ENCODE results near the gene SLC14A1.

Gene SLC14A1

DNA sequence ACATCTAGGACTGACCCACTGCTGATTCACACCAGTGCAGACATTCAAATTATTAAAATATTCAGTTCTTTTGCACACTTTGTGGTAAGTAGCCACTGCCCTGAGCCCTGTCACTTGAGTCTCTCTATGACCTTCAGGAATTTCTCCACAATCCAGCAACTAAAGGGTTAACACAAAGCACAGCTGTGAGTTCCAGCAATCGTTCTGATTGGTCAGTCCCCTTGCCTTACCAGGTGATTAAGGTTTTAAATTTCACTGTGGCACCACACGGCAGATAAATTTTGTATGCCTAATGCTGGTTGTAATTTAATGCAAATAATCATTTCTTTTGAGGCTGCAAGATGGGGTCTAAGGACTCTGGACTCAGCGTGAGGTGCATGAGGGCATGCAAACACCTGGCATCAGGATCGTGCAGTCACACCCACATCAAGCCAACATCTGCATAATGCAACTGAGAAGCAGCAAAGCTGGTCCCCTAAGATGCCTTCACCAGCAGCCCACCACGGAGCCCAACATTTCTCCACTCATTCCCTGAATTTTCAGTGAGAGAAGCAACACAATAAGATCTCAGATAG, 36.6 kb downstream of the SLC14A1 start:
- no peak for DNase-seq

DNA sequence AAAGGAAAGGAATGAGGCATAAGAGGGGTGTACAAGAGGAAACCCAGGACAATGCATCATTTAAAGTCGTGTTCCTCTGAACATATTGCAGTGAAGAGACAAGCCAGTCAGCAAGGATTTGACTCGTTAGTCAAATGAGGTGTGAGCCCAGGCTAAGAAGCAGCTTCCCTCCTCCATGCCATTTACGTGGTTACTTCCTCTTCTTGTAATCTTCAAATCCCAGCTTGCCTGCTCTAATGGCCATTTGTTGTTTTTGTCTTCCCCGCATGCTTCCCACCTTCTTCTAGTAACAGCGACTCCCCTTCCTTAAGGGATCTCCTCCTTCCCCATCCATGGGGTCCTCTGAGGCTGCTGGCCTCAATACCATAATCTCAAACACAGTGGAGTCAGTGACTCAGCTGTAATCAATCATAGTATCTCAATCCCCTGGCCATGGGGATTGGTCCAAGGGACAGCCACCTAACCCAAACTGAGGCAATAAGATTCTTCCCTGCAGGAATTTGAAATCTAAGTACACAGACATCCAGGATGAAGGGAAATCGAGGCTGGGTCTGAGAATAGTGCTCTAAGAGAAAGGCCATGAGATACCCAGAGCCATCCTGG, 37.6 kb downstream of the SLC14A1 start:
- peak in 1 of 2 experiments; percentile 40 for DNase-seq

DNA sequence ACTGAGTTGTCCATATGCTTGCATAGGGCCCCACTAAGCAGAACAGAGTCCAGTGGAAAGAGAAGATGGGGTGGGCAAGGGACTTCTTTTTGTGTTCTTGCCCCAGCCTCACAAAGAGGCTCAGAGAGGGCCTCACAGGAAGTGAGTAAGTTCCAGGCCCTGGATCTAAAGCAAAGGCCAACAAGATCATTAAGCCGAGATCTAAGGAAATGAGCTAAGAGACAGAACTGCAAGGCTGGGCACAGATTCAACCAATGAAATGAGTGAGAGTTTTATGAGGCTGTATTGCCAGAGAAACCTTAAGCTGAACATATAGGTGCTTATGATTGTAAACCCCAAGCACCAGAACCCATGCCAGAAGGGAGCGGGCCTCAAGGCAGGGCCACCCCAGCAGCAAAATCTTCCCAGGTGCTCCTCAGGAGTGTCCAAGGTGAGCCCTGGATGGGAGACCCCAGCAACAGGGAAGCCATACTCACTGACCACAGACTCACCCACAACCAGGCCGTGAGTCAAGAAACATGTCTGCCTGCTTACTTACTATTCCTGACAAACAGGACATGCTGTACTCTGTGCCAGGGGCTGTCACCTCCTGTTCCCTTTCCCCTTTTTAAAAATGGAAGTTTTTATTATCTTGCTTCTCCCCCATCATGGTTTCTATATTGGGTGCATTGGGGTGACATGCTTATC, 40.2 kb downstream of the SLC14A1 start:
- no peak for DNase-seq

DNA sequence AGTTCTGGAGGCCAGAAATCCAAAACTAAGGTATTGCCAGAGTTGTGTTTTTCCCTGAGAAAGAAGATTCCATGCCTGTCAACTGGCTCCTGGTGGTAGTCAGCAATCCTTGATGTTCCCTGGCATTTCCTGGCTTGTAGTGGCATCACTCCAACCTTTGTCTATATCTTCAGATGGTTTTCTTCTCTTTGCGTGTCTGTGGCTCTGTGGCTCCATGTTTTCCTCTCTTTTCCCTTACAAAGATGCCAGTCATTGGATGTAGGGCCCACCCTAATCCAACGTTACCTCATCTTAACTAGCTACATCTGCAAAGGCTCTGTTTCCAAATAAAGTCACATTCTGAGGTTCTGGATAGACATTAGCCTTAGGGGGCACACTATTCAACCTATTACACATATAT, 41.8 kb downstream of the SLC14A1 start:
- DNase-seq: no peak

DNA sequence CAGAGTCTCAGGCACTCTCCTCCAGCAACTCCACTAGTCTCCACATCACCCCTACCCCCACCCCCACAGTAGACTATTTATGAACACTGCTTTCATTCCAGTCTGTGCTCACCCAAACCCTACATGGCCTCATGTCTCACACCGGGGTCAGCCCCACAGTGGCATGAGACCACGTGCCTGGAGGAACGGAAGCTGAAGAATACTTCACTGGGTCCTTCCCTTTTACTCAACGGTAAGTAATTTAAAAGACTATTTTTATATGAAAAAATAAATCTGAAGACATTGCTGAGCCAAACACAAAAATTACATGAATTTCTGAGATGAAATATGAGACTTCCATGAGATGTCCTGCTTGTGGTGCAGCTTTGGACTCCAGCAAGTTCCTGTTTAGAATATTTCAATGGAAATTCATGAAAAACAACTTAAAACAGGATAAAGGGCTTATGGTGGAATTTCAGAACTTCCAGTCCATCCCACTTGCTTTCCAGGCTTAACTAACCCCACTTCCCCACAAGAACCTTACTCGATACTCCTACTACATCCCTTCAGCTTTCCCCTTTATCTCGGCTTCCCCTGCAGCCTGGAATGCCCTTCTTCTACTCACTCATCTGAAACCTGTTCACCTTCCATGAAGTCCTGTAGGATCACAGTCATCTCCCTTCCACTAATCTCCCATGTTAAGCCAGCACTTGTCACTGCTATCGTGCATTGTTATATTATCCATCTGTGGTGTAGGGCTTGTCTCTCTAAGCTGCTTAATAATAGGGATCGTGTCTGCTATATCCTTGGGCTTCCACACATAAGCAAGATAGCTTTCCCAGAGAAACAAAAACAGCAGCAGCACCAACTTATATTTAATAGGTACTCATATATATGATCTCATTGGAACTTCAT, 47.9 kb downstream of the SLC14A1 start:
- DNase-seq: no peak

DNA sequence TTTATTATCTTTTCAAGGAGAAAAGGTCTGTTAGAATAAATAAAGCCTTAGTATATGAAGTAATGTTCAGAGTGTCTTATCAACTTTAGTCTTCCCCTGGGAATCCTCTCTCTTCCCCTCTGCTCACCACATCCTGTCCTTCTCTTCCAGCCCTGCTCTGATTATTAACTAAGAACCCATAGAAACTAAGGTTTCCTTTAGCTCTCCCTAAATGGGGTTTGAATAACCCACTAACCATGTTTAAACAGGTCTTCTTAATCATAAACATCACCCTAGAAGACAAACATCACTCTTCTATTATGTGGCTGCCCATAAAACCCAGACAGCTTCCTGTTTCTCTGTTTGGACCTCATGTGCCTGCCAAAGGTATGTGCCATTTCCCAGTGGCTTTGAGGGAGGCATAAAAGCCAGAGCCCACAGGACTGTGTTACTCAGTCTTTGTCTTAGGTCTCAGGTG, 50.1 kb downstream of the SLC14A1 start:
- DNase-seq: no peak

DNA sequence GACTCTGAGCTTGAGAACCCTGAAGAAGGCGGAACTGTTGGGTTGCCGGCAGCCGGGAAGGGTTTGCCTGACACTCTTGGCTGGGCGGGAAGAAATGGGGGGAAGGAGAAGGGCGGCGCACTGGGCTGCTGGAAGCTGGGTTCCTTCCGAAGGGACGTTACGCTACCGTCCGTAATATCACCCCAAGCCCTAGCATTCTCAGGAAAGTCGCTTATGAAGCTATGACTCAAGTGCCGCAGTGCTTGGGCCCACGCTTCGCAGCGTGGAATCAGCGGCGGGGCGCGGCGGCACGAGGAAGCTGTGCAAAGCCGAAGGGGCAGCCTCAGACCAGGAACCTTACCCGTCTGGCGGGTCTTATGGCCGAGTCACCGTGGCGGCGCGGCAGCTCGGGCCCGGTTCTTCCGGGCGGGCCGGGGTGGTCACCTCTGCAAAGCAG, 51.3 kb downstream of the SLC14A1 start:
- no peak for DNase-seq

DNA sequence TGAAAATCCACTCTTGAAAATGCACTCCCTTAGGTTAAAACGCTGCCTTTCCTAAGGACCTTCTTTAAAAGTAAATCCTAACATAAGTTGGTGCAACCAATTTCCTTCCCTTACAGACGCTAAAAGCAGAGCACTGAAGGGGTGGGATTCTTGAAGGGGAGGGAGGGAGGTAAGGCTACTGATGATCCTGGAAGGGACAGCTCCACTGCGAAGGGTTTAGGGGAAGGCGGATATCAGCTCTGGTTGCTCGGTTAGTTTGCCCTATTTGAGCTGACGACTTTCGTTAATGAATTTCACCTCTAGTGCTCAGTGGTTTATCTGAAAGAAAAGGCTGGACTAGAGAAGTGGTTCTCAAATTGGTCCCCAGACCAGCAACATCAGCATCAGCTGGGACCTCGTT, 51.8 kb downstream of the SLC14A1 start:
- no peak for DNase-seq

DNA sequence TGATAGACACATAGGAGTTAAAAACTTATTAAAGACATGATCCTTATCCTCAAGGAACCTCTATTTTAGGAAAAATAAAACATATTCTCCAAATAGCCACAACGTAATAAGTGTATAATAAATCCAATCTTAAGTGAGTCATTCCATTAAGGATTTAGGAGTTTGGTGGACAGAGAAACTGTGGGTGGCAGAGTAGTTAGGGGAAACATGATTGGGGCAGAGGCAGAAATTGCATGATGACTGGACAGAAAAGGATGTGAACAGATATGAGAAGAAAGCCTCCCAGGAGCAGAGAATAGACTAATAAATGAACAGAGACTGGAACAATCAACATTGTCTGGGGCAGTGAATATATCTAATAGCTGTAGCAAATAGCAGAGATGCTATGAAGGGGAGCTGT, 53.4 kb downstream of the SLC14A1 start:
- no peak for DNase-seq

DNA sequence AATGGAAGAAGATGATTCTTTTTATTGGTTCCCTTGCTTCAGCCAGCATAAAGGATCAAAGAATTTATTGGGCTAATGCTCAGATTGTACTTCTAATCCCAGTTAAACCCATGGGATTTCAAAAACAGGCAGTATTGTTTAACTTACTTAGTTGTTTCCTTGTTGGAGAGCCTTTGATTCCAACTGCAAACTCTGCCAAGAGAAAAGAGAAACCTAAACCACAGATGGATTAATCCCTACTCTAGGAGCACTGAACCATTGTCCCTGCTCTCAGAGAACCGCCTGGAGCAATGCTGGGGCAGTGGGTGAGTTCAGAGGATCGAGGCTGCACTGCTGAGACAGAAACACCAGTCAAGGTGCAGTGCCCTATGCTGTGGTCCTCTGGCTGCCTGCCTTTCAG, 56.6 kb downstream of the SLC14A1 start:
- no peak for DNase-seq

DNA sequence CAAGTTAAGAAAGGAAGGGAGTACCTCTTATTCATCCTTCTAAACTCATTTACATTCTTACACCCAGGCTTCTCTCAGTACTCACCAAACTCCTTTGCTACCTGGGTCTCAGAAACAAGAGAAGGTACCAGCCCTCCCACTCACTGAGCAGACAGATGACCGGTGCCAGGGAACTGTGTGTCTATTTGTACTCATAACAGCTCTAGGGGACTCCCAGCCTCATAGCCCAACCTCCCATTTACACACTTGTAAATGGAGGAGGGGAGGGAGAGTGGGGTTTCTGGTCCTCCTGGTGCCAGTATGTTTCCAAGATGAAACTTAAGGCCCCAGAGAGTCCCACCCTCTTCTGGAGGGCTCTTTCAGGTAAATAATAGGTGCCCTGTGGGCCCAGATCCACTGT, 58.7 kb downstream of the SLC14A1 start:
- DNase-seq: no peak

DNA sequence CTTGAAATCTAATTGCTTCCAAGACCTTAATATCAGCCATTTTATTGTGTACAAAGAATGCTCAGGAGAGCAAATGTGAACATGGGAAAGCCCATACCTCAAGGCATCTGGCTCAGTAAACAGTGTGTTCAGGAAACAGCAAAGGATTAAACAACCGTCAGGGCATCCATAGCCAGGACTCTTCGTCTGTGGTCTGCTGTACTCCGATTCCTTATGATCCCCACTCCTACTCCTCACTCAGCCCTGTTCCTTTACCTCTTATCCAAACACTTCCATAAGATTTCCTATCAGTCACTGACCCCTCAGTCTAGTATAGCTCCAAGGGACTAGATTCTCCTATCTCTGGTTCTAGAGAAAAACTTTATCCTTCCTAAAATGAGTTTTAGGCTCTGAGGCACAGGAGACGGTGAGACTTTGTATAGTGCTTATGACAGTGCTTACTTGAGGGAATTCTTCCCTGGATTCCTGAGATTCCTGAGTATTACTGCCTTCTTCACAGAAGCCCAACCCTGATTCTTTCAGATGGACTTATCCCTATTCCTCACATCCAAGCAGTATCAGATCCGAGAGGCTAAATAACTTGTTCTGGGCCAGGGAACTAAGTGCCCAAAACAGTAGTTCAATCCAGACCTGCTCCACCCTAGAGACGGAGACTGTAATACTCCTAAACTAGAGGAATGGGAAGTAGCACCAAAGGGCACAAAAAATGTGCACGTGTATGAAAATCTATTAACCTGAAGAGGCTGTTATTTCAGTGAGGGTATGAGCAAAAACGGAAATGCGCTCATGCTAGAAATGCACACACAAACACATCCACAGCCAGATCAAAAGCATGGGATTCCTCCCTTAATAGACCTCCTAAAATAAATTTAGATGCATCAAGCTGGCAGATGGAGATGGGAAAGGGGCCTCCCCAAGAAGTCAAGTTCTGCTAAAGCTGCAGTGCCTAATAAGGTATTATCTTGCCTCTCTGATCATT, 59.4 kb downstream of the SLC14A1 start:
- no peak for DNase-seq

DNA sequence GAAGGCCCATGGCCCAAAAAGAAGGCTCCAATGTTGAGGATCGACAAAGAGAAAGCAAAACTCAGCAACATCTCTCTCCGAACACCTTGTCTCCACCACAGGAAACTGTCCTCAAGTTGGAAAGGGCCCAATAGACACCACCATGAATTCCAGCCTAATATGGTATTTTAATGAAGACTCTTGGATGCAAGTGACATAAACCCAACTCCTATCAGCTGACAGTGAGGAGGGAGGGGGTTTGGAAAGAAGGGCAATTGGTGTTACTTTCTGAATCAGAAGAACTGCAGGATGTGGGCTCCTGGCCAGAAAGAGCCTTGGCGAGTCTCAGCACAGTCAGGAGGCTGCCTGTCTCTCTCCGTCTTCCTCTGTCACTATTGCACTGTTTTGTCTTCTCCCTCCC, 61.2 kb downstream of the SLC14A1 start:
- no peak for DNase-seq

DNA sequence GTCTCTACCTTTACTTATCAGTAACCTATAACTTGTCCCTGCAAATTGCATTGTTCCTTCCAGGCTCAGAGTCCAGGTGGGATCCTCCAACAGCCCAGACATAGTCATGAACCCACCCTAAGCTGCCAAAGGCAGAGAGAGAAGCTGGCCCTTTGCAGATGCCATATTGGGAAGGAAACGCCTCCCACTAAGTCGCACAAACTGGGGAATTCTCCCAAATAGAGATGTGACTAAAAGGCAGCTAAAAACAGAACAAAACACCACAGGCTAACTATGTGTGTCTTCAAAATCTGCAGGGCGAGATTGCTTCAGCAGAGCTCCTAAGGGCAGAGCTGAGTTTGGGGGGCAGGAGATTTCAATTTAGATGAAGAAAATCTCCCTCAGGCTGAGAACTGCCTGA, 63.0 kb downstream of the SLC14A1 start:
- no peak for DNase-seq

DNA sequence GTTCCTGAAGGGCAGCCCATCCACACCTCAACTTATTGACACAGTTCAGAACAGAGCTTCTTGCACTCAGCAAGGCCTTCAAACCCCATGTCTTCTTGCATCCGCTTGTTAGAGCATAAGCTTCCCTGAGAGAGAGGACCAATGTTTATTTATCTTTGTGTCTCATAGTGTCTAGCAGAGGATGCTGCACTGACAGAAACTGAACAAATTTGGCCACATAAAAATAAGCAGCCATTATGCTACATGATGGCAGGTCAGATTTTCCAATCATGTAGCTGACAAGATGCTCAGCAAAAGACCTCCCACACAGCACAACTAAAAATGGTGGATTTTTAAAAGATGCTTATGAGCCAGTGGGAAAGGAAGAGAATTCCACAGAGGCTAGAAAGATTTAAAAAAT, 63.4 kb downstream of the SLC14A1 start:
- no peak for DNase-seq

DNA sequence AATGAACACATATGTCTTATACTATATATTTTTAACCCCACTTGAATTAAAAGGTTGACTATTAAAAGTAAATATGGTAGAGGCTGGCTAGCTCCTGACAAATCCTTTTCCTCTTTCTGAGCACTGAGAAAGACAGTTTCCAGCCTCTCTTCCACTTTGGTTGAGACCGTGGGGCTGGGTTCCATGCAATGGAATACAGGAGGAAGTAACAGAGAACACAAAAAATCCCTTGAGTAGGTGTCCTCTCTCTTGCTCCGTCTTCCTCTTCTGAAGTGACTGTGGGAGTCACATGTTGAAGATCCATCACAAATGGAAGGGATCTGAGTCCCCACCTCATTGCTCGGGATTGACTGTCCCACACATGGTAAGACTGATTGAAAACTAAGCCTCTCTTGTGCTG, 64.9 kb downstream of the SLC14A1 start:
- DNase-seq: no peak

DNA sequence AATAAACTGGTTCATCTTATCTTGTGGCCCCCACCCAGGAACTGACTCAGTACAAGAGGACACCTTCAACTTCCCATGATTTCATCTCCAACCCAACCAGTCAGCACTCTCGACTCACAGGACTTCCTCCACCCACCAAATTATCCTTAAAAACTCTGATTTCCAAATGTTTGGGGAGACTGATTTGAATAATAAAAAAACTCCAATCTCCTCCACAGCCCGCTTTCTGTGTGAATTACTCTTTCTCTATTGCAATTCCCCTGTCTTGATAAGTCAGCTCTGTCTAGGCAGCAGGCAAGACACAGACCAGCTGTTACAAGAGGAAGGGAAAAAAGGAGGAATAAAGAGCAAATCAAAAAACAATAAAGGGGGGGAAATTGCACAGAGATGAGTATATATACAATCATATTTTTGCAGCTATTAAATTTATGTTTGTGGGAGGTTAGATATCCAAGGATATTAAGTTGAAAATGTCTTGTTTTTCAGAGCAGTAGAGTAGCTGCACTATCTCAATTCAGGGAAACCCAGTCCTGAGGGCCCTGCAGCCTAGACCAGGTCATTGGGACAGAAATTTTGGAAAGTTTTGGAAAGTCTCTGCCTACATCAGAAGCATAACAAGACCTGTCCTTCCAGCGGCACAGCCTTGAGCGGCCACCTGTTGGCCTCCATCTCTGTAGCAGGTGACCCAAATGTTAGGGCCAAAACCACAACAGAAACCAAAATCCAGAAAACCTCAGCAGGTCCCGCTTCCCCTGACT, 68.7 kb downstream of the SLC14A1 start:
- no peak for DNase-seq

DNA sequence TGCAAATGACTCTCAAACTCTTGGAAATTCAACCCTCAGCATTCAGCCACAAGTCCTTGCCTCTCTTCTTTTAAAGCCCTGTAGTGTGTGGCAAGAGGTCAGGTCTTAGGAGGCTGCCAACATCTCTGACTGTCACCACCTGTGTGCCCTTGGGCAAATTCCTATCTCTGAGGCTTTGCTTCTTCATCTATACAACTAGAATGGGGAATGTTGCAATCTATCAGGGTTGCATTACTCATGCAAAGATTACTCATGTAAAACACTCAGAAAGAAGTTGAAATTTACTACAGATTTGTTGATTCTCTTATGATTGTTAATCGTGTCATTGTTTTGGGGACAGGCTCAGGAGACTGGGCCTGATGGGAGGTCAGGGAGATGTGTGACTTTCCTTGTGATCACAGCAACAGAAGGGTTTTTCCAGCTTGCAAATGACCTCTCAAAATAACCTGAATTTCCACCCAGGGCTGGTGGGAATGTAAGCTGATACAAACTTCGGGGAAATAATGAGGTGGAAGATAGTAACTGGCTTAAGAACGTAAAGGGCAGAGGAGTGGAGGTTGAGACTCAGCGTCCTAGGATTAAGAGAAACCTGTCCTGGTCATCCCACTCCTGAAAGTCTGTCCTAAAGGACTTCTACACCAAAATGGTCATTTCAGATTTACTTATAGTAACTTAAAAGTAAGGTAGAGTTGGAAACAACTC, 69.4 kb downstream of the SLC14A1 start:
- peak; percentile 89 for DNase-seq

DNA sequence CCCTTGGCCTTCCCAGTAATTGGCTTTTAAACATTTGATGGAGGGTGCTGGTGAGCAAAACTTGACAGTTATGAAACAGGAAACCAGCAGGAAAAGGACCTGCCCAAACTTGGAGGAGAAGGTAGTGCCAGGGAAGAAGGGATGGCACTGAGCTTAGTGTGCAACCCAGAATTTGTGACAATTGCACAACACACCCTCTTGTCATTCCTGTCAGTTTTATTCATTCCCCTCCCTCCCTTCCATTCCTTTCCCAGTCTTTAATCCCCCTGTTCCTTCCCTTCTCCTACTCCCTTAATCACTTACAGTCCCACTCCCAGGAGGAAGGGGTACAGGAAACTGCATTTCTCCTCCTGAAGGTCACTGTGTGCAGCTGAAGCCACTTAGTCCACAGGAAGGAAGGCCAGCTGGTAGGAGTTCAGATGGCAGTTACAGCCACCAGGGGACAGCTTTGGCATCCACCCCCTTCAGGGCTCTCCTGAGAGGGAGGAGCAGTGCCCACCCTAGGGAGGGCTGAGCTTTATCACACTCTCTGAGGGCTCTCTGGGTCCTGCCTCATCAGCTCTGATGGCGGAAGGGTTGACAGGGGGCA, 77.5 kb downstream of the SLC14A1 start:
- DNase-seq: peak; percentile 43 to 45
